Measurements from ENCODE around the gene SMC4. TPM values are rescaled to one million over a fixed set of nuclear protein-coding genes. Genes with fewer than 3 reads are reported as not detected.

Gene SMC4
- total RNA-seq, 1 donor from 2014 or later = 83.2 TPM

- Mint-ChIP-seq H3K4me1 (ENCODE audit: low read depth) (no peaks in the 10 kb centered on the region), H3K27me3 (peaks cover 11% of the 10 kb centered on the region), H3K36me3 (ENCODE audit: insufficient read depth) (no peaks in the 10 kb centered on the region), H3K27ac (no peak overlapping the region), H3K9me3 (ENCODE audit: low read depth) (peaks cover 3% of the 10 kb centered on the region), H3K4me3 (ENCODE audit: low read depth) (no peak overlapping the region)
- TF ChIP-seq CTCF (IDR thresholded peaks at IDR 0.05; ENCODE audit: unreplicated experiment) = no peak
- no peak for DNase-seq (ENCODE audit: low spot score, unreplicated experiment)
Measured at GRCh38 chr3:160460033-160460432, 60.6 kb downstream of the SMC4 start.

GRCh38 chr3:160464321-160464720, 64.9 kb downstream of the SMC4 start:
- H3K27ac Mint-ChIP-seq = no peak overlapping the region
- no peaks in the 10 kb centered on the region for H3K27me3 Mint-ChIP-seq
- H3K9me3 Mint-ChIP-seq (ENCODE audit: low read depth) = peaks cover 3% of the 10 kb centered on the region
- no peak overlapping the region for H3K4me3 Mint-ChIP-seq (ENCODE audit: low read depth)
- no peak for TF ChIP-seq CTCF (IDR thresholded peaks at IDR 0.05; ENCODE audit: unreplicated experiment)
- no peak for DNase-seq (ENCODE audit: low spot score, unreplicated experiment)
- no peaks in the 10 kb centered on the region for H3K4me1 Mint-ChIP-seq (ENCODE audit: low read depth)
- no peaks in the 10 kb centered on the region for H3K36me3 Mint-ChIP-seq (ENCODE audit: insufficient read depth)

GRCh38 chr3:160464971-160465370, 65.5 kb downstream of the SMC4 start:
- no peak for TF ChIP-seq CTCF (IDR thresholded peaks at IDR 0.05; ENCODE audit: unreplicated experiment)

GRCh38 chr3:160470181-160470580, 70.7 kb downstream of the SMC4 start:
- DNase-seq (ENCODE audit: low spot score, unreplicated experiment) = no peak
- Mint-ChIP-seq H3K36me3 (ENCODE audit: insufficient read depth) (no peaks in the 10 kb centered on the region), H3K9me3 (ENCODE audit: low read depth) (peaks cover 11% of the 10 kb centered on the region), H3K4me1 (ENCODE audit: low read depth) (no peaks in the 10 kb centered on the region), H3K4me3 (ENCODE audit: low read depth) (no peak overlapping the region), H3K27me3 (no peaks in the 10 kb centered on the region), H3K27ac (no peak overlapping the region)
- no peak for TF ChIP-seq CTCF (IDR thresholded peaks at IDR 0.05; ENCODE audit: unreplicated experiment)

More at GRCh38 chr3:160464971-160465370, 65.5 kb downstream of the SMC4 start:
- no peaks in the 10 kb centered on the region for H3K4me1 Mint-ChIP-seq (ENCODE audit: low read depth)
- H3K27me3 Mint-ChIP-seq = no peaks in the 10 kb centered on the region
- H3K4me3 Mint-ChIP-seq (ENCODE audit: low read depth) = no peak overlapping the region
- H3K27ac Mint-ChIP-seq = no peak overlapping the region
- H3K36me3 Mint-ChIP-seq (ENCODE audit: insufficient read depth) = no peaks in the 10 kb centered on the region
- H3K9me3 Mint-ChIP-seq (ENCODE audit: low read depth) = peaks cover 6% of the 10 kb centered on the region
- DNase-seq (ENCODE audit: low spot score, unreplicated experiment) = no peak

GRCh38 chr3:160471892-160472291, 72.4 kb downstream of the SMC4 start:
- H3K4me3 Mint-ChIP-seq (ENCODE audit: low read depth) = no peak overlapping the region
- TF ChIP-seq CTCF (IDR thresholded peaks at IDR 0.05; ENCODE audit: unreplicated experiment) = no peak
- H3K36me3 Mint-ChIP-seq (ENCODE audit: insufficient read depth) = no peaks in the 10 kb centered on the region
- H3K9me3 Mint-ChIP-seq (ENCODE audit: low read depth) = peaks cover 11% of the 10 kb centered on the region
- no peaks in the 10 kb centered on the region for H3K27me3 Mint-ChIP-seq
- DNase-seq (ENCODE audit: low spot score, unreplicated experiment) = no peak
- no peak overlapping the region for H3K27ac Mint-ChIP-seq
- no peaks in the 10 kb centered on the region for H3K4me1 Mint-ChIP-seq (ENCODE audit: low read depth)
